ENCODE measurements around the gene FBF1.
"Not testable (repeated sequence)": the region's sequence is repeated elsewhere in the genome, so short reads cannot be mapped to it uniquely, and the experiment has no call there.

The FBF1 gene

DNA sequence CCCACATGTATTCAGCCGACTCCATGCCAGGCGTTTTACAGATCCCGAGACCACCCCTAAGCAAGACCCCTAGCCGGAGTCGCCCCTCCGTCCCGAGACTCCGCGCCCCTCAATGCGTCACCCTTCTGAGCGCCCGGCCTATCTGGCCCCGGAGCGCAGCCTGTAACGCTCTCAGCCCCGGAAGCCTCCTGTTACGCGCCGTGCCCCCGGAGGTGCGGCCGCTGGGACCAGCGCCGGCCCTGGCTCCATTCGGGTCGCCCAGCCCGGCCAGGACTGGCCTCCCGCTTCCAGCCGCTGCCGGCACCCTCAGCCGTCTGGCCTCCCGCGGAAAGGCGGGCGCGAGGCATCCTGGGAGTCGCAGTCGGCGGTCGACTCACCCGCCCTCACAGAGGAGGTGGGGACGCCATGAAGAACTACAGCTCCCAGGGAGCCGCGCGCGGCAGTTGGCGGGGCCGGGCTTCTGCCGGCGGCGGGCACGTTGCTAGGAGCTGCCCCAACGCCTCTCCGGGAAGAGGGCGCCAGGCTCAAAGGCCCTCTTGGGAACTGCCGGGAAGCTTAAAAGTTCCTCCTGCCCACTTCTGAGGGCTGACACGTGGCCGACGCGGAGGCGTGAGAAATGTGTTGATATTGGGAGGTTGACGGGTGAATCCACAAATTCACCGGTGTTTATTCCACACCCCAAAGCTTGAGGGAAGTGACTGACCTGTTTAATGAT, at the start of gene FBF1:
FBF1 (minus strand) TSS at position 316 of the 715 bp plus-strand sequence. CDS start 2,893 bp downstream, outside the sequence.
- peak; percentile 85 for DNase-seq

GRCh38 chr17:75987041-75987440, 46.2 kb upstream of the FBF1 start:
- no peak for DNase-seq

DNA sequence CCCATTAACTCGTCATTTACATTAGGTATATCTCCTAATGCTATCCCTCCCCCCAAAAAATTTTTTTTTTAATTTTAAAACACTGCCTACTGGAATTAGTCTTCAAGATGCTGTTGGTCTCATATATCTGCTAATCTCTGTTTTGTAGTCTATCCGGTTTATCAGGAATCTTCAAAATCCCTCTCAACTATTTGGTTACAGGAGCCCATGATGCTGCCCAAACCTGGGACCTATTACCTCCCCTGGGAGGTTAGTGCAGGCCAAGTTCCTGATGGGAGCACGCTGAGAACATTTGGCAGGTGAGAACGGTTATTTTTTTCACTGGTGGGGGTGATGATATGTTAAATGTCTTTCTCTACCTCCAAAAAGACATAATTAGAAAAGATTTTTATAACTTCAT, 45.1 kb upstream of the FBF1 start:
- DNase-seq: no peak

- DNase-seq: no peak
Measured at GRCh38 chr17:75983501-75984181, 42.8 kb upstream of the FBF1 start.

DNA sequence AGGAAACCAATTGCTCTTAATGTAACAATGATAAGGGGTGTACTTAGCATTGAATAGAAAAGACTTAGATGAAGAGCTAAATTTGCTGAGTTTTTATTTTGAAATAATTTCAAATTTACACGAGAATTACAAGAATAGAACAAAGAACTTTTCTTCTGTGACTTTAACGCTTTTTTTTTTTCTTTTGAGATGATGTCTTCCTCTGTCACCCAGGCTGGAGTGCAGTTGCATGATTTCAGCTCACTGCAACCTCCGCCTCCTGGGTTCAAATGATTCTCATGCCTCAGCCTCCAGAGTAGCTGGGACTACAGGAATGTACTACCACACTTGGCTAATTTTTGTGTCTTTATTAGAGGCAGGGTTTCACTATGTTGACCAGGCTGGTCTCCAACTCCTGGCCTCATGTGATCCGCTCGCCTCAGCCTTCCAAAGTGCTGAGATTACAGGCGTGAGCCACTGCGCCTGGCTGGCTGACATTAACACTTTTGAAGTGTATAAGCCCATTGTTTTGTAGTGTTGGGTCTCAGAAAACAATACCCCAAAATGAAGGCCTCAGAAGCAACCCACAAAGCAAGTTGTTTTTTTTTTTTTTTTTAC, 40.3 kb upstream of the FBF1 start:
- DNase-seq: no peak

- no peak for DNase-seq
Measured at GRCh38 chr17:75980188-75981018, 39.6 kb upstream of the FBF1 start.

DNA sequence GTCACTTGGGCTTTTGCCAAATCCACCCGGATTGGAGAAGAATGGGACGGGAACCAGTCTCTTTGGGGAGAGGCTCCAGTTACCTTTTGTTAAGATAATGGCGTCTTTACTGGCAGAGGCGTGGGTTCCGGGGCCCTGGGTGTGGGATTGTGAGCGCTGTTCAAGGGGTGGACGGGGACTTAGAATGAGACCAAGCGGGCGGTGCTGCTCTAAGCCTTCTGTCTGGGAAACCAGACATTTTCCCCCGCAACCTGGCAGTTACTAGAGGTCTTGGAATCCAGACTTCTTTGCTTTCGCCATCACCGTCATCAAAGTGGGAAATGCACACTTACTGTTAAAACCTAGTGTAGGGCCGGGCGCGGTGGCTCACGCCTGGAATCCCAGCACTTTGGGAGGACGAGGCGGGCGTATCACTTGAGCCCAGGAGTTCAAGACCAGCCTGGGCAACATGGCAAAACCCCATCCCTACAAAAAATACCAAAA, 38.9 kb upstream of the FBF1 start:
- DNase-seq: no peak

DNA sequence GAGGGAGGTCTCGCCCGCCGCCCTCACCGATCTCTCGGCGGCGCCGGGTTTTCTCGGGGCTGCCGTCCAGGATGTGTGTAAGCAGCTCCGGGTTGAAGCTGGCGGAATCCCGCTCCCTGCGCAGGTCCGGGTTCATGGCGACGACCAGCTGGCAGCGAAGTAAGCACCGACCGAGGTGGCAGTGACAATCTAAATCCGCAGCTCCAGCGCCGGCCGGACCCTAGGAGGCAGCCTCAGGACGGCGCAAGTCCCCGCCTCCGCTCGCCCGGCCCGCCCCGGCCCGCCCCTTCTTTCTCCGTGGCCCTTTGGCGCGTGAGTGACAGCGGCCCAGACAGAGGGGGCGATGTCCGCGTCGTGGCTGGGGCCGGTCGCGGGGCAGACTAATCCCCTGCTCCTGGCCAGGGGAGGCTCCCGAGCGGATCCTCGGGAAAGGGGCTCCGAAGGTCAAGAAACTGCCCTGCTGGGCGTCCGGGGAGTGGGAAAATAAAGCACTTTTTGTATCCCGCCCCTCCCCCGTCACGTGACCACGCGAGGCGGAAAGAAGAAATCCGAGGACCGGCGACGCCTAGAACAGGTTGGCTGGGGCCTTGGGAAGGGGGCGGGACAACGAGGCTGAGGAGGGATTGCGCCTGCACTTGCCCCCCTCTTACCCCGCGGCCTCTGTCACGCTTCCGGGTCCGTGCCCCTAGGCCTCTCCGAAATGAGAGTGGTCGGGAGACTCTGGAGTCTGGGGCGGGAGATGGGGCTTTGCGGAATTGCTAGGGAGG, 38.3 kb upstream of the FBF1 start, which contains the start of the genes ACOX1 and TEN1:
ACOX1 (minus strand) TSS at position 229 of the 767 bp plus-strand sequence; CDS start at position 136, 93 bp downstream.
TEN1 (plus strand) TSS at position 303 of the 767 bp plus-strand sequence. CDS start 6,953 bp downstream, outside the sequence.
- peak; percentile 96 for DNase-seq

DNA sequence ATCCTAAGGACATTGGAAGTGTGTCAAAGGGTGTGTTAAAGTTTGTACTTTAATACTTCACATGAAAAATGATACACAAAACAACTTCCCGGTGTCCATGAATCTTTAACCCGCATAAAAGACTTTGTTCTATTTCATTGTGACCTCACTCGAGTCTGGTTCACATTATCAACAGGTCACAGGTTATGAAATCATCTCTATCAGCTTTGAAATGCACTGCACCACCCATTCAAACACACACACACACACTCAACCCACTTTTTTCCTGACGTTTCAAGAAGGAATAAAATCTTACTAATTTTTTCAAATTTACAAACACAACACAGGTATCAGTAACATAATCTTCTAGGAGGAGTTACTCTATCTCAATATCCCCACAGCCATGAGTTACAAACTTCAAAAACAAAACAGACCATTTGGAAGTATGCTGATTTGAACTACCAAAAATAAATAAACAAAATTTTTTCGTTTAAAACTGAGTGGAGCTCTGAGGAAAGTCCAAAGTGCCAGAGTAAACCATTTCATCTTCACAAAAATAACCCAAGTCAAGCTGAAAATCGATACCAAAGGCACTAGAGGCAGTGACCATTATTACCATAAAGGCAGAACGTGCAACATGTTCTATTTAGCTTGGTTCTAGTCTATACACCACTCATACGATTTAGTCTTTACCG, 35.5 kb upstream of the FBF1 start:
- no peak for DNase-seq

DNA sequence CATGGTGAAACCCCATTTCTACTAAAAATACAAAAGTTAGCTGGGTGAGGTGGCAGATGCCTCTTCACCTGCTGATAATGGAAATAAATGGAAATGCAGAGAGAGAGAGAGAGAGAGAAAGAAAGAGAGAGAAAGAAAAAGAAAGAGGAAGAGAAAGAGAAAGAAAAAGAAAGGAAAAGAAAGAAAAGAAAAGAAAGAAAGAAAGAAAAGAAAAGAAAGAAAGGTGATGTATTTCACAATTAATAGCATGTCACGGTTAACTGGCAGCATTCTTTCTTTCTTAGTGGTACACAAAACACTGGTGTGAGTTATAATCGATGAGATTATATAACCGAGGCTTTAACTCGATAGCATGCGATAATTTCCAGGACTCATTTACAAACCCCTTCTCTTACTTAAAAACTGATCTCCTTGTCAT, 34.9 kb upstream of the FBF1 start:
- DNase-seq: no peak

GRCh38 chr17:75975187-75975586, 34.3 kb upstream of the FBF1 start:
- DNase-seq: not testable (repeated sequence)

GRCh38 chr17:75970626-75971025, 29.8 kb upstream of the FBF1 start:
- no peak for DNase-seq

DNA sequence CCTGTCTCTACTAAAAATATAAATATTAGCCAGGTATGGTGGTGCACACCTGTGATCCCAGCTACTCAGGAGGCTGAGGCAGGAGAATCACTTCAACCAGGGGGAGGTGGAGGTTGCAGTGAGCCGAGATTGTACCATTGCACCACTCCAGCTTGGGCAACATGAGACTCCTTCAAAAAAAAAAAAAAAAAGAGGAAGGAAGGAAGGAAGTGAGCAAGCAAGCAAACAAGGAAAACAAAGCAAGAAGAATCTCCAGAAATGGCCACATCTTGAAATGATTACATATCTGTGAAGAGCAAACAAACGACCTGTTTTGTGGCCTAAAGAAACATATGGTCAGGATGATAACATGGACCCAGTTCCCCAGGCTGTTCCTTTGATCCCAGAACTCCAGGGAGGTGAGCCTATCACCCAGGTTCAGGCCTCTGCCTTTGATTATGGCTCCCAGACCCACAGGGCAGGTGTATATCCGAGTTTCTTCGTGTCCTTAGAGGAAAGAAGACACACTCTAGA, 29.2 kb upstream of the FBF1 start:
- DNase-seq: no peak

GRCh38 chr17:75969044-75969443, 28.2 kb upstream of the FBF1 start:
- DNase-seq: not testable (repeated sequence)

DNA sequence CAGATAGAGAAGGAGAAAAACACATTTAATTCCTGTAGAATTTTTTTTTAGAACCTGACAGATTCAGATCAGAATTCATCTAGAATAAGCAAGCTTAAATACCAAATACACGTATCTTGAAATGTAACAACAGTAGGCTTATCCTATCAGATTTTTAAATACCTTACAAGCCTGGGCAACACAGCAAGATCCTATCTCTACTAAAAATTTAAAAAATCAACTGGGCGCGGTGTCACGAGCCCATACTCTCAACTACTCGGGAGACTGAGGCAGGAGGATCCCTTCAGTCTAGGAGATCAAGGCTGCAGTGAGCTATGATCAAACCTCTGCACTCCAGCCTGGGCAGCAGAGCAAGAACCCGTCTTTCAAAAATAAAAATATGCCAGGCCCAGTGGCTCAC, 24.6 kb upstream of the FBF1 start:
- no peak for DNase-seq

DNA sequence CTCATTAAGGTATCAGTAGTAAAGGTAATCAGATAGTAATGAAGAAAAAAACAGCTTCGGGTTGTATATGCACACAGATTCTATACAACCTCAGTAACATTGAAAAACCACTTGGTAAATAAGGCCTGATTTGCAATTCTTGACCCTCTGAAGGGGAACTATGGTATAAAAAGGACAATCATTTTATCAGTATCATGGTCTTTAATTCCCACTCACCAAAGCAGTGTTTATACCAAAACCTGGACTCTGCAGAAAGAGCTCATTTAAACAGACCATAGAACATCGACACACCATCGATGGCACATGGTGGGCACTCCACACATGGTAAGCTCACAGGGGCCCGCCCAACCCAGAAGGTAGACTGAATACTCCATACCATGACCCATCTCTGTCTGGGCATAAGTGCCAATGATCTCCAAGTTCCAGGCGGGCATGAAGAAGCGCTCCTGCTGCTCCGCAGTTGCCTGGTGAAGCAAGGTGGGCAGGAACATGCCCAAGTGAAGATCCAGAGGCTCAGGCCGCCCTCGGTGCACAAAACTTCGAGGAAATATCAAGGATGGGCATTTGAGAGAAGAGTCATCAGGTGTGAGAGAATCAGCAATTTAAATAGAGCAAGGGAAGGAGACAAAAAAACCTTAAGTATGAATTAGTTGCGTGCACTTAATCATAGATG, 19.1 kb upstream of the FBF1 start:
- DNase-seq: no peak

DNA sequence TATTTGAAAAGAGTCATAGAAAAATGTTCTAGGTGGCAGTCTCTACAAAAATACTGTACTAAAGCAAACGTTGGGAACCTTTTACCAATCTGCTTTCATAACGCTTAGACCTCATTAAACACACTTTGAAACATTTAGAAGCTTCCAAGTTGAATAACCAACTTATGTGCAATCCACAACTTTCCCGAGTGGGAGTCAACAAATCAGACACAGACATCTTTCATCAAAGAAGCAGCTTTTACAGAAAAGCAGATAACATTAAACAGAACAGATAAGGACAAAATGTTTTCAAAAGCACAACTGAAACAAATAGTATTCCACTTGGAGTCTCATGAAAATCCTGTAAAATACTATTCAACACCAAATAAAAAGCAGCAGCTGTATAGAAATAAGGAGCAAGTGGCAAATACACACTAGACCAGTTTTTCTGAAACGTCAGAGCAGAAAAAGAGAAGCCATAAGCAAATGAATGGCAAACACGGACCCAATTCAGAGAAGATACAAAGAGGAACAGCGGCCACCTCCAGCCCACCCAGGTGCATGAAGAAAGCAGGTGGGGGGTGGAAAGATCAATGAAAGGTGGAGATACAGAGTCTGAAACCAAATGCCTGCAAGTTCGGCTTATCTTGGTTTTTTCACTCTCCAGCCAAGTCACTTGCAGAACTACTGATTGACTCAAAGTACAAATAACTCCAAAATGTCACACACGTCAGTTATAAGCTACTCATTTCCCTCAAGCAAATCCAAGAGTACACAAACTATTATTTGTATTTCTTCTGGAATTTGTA, 18.4 kb upstream of the FBF1 start:
- no peak for DNase-seq

GRCh38 chr17:75950855-75951554, 10.2 kb upstream of the FBF1 start:
- no peak for DNase-seq

- no peak for DNase-seq
Measured at GRCh38 chr17:75950421-75950820, 9.6 kb upstream of the FBF1 start.

Data from stimulated activated CD4-positive, alpha-beta T cell treated with anti-CD3 and anti-CD28 coated beads, Interleukin-12 subunit alpha, Interleukin-12 subunit beta, amount 100 ng/mL, for 4 hours (primary cell).